HepG2 (cell line): ENCODE results near the gene ADGRG1. TPM values are rescaled to one million over a fixed set of nuclear protein-coding genes. Genes with fewer than 3 reads are reported as not detected.

Experiments used
- ATF7 ChIP-seq, 2 experiments: fragments of 450-650 bp in 1 of 2; sonication (generic) in 1 of 2; formaldehyde crosslinking in 1 of 2; IDR thresholded peaks; 2 replicates each; pipeline versions ENCODE4 v1.4.0 to v1.6.1; 2016 to 2020; ENCODE audit warnings: antibody characterized with exemption in 1 of 2, mild to moderate bottlenecking in 1 of 2, missing genetic modification reagents in 1 of 2
- BHLHE40 ChIP-seq: IDR thresholded peaks from 2 replicates; pipeline ENCODE4 v1.6.1; 2011; ENCODE audit warnings: low read length, improper control_type of control experiment
- BORCS8-MEF2B ChIP-seq: sonication (generic); formaldehyde crosslinking; IDR thresholded peaks from 2 replicates; pipeline ENCODE4 v1.8.0; 2022; ENCODE audit warnings: mild to moderate bottlenecking, missing genetic modification reagents
- CENPX ChIP-seq: sonication (generic); formaldehyde crosslinking; IDR thresholded peaks from 2 replicates; pipeline ENCODE4 v1.9.0; 2021; ENCODE audit warnings: mild to moderate bottlenecking, missing genetic modification reagents, moderate library complexity
- ESRRA ChIP-seq: sonication (generic); formaldehyde crosslinking; IDR thresholded peaks from 2 replicates; pipeline ENCODE4 v1.5.1; 2020; ENCODE audit warnings: mild to moderate bottlenecking, low read depth, missing genetic modification reagents
- FOXM1 ChIP-seq: sonication (generic); formaldehyde crosslinking; IDR thresholded peaks from 2 replicates; pipeline ENCODE4 v1.5.0; 2020; ENCODE audit warnings: missing genetic modification reagents
- KLF16 ChIP-seq, 2 experiments: sonication (generic) in 1 of 2; formaldehyde crosslinking in 1 of 2; IDR thresholded peaks; 2 replicates each; pipeline versions ENCODE4 v1.6.1 to v1.8.0; 2016 to 2023; ENCODE audit warnings: missing genetic modification reagents in 2 of 2, missing compliant biosample characterization in 1 of 2
- MEF2D ChIP-seq: sonication (generic); formaldehyde crosslinking; IDR thresholded peaks from 2 replicates; pipeline ENCODE4 v1.5.1; 2020; ENCODE audit warnings: mild to moderate bottlenecking, missing genetic modification reagents
- PCBP1 ChIP-seq: fragments of 200-400 bp; formaldehyde crosslinking; IDR thresholded peaks from 2 replicates; pipeline ENCODE4 v1.6.1; 2017; ENCODE audit warnings: mild to moderate bottlenecking, low read depth, low read length, borderline replicate concordance
- PITX1 ChIP-seq: sonication (generic); formaldehyde crosslinking; IDR thresholded peaks from 2 replicates; pipeline ENCODE4 v1.5.1; 2020; ENCODE audit warnings: mild to moderate bottlenecking, missing genetic modification reagents
- RFX5 ChIP-seq: IDR thresholded peaks from 2 replicates; pipeline ENCODE4 v1.6.1; 2011; ENCODE audit warnings: low read depth, low read length, improper control_type of control experiment
- SIX4 ChIP-seq: sonication (generic); formaldehyde crosslinking; IDR thresholded peaks from 2 replicates; pipeline ENCODE4 v1.4.0; 2020; ENCODE audit warnings: missing genetic modification reagents
- SOX5 ChIP-seq: IDR thresholded peaks from 2 replicates; pipeline ENCODE4 v1.6.1; 2016; ENCODE audit warnings: borderline replicate concordance
- U2AF1 ChIP-seq: fragments of 200-400 bp; formaldehyde crosslinking; optimal IDR thresholded peaks from 2 replicates; pipeline ENCODE3; 2017; ENCODE audit warnings: mild to moderate bottlenecking, low read depth, low read length
- ZKSCAN8 ChIP-seq: IDR thresholded peaks from 2 replicates; pipeline ENCODE4 v1.6.1; 2016; ENCODE audit warnings: borderline replicate concordance, missing genetic modification reagents, missing compliant biosample characterization
- ZMYM3 ChIP-seq: sonication (generic); formaldehyde crosslinking; IDR thresholded peaks from 2 replicates; pipeline ENCODE4 v1.5.1; 2020; ENCODE audit warnings: mild to moderate bottlenecking, missing genetic modification reagents
- ZNF253 ChIP-seq: sonication (generic); formaldehyde crosslinking; IDR thresholded peaks from 2 replicates; pipeline ENCODE4 v1.8.0; 2022; ENCODE audit warnings: mild to moderate bottlenecking, missing genetic modification reagents, borderline replicate concordance
- ZNF326 ChIP-seq: sonication (generic); formaldehyde crosslinking; IDR thresholded peaks from 2 replicates; pipeline ENCODE4 v1.4.0; 2020; ENCODE audit warnings: missing genetic modification reagents, borderline replicate concordance
- ZNF432 ChIP-seq: sonication (generic); formaldehyde crosslinking; IDR thresholded peaks from 2 replicates; pipeline ENCODE4 v1.5.0; 2020; ENCODE audit warnings: missing genetic modification reagents, mild to moderate bottlenecking, borderline replicate concordance
- ZNF570 ChIP-seq: sonication (generic); formaldehyde crosslinking; IDR thresholded peaks from 2 replicates; pipeline ENCODE4 v1.4.0; 2020; ENCODE audit warnings: mild to moderate bottlenecking, missing genetic modification reagents, borderline replicate concordance
- ZNF775 ChIP-seq: sonication (generic); formaldehyde crosslinking; IDR thresholded peaks from 2 replicates; pipeline ENCODE4 v1.4.0; 2020; ENCODE audit warnings: missing genetic modification reagents, mild to moderate bottlenecking, moderate library complexity, borderline replicate concordance
- ZSCAN9 ChIP-seq: IDR thresholded peaks from 2 replicates; pipeline ENCODE4 v1.6.1; 2016; ENCODE audit warnings: borderline replicate concordance
- polyA plus RNA-seq, 8 experiments: library from polyadenylated mRNA; depleted of rRNA in 3 of 8; stranded (reverse) in 7 of 8; unstranded in 1 of 8; fragments of >200 nt; fragmentation: Illumina TruSeq in 4 of 8; extraction: Trizol in 4 of 8; gene quantifications; 2 replicates each; pipeline versions ENCODE4 v1.2.1 to v1.2.3, GENCODE V29; 2011 to 2016; ENCODE audit warnings: low read depth in 4 of 8, missing spikeins in 1 of 8, mixed read lengths in 1 of 8; ENCODE audit not compliant: insufficient read depth in 1 of 8
- total RNA-seq, 5 experiments: library from RNA; depleted of rRNA; stranded (reverse); fragments of >200 nt; fragmentation: Illumina TruSeq; extraction: Trizol; gene quantifications; 2 replicates each; pipeline ENCODE4 v1.2.3, GENCODE V29; 2016; ENCODE audit warnings: low read depth in 1 of 5
- TF ChIP-seq, protein P1 (sequence below): sonication (generic); formaldehyde crosslinking; IDR thresholded peaks from 2 replicates; pipeline ENCODE4 v1.5.0; 2020; ENCODE audit warnings: missing genetic modification reagents
- TF ChIP-seq, protein P2 (sequence below): sonication (generic); formaldehyde crosslinking; IDR thresholded peaks from 2 replicates; pipeline ENCODE4 v1.9.0; 2021; ENCODE audit warnings: missing genetic modification reagents, borderline replicate concordance
- TF ChIP-seq, protein P3 (sequence below): sonication (generic); formaldehyde crosslinking; IDR thresholded peaks from 2 replicates; pipeline ENCODE4 v1.8.1; 2023; ENCODE audit warnings: mild to moderate bottlenecking, missing genetic modification reagents

The ADGRG1 gene
- total and polyA plus RNA-seq, 2 of the 13 experiments (the other 11 are each of a cell fraction or from before 2014, with no cell fraction given) = 2.7 to 5.9 TPM

DNA sequence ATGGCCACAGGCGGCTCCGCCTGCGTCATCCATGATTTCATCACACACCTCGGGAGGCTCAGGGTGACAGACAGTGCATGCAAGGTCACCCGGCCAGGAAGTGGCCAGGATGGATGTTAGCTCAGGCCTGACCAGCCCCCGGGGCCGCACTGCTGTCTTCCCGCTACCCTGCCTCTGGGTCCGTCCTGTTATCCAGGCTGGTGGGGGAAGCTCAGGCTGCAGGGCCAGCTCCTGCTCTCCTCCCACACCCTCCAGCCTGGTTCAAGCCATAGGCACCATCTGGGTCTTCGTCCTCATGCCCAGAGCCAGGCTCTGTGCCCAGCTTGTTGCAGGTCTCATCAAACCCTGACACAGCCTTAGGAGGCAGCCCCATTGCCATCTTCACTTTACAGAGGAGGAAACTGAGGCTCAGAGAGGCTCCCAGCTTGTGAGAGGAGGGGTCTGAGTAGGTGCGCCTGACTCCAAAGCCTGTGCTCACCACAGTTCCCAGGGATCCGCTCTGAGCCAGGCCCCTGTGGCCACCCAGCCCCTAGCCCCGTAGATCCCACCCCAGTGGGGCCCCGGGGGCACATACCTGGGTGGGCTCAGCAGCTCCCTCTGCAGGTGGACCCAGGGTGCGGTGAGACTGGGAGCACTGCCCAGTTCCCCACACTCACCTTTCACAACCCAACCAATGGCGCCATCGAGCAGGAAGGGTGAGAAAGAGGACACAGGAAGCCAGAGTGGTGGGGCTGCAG lies 39.3 kb downstream of the ADGRG1 start (continued):
- TF ChIP-seq BHLHE40 (peak; percentile 38; the same call in 1 of the 2 replicates), ZNF253 (CRISPR knock-in tag) (no peak), PITX1 (CRISPR knock-in tag) (0 out of 2 replicates have a peak, but pooled peaks have one; percentile 77), ZNF326 (CRISPR knock-in tag) (no peak), ESRRA (CRISPR knock-in tag) (peak; percentile 97), PCBP1 (no peak), ZNF775 (CRISPR knock-in tag) (0 out of 2 replicates have a peak, but pooled peaks have one; percentile 62), SOX5 (peak; percentile 76; the same call in 1 of the 2 replicates), U2AF1 (no peak), RFX5 (0 out of 2 replicates have a peak, but pooled peaks have one; percentile 27), SIX4 (CRISPR knock-in tag) (no peak), ZNF432 (CRISPR knock-in tag) (no peak), ZNF570 (CRISPR knock-in tag) (no peak), MEF2D (CRISPR knock-in tag) (peak; percentile 81), CENPX (CRISPR knock-in tag) (no peak), ZKSCAN8 (CRISPR knock-in tag) (0 out of 2 replicates have a peak, but pooled peaks have one; percentile 20), KLF16 (CRISPR knock-in tag; IDR thresholded peaks at IDR 0.05) (peak in 1 of 2 experiments; percentile 56; a peak in 2 of 4 replicates), ZMYM3 (CRISPR knock-in tag) (peak; percentile 63; the same call in 1 of the 2 replicates), ATF7 (IDR thresholded peaks at IDR 0.05) (peak; percentile 95), ATF7 (CRISPR knock-in tag; IDR thresholded peaks at IDR 0.05) (peak; percentile 98), BORCS8-MEF2B (peak; percentile 55; the same call in 1 of the 2 replicates), ZSCAN9 (CRISPR knock-in tag) (no peak), FOXM1 (CRISPR knock-in tag) (no peak)
- TF ChIP-seq, protein P1, sequence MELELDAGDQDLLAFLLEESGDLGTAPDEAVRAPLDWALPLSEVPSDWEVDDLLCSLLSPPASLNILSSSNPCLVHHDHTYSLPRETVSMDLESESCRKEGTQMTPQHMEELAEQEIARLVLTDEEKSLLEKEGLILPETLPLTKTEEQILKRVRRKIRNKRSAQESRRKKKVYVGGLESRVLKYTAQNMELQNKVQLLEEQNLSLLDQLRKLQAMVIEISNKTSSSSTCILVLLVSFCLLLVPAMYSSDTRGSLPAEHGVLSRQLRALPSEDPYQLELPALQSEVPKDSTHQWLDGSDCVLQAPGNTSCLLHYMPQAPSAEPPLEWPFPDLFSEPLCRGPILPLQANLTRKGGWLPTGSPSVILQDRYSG (CRISPR knock-in tag) = no peak
- TF ChIP-seq, protein P2, sequence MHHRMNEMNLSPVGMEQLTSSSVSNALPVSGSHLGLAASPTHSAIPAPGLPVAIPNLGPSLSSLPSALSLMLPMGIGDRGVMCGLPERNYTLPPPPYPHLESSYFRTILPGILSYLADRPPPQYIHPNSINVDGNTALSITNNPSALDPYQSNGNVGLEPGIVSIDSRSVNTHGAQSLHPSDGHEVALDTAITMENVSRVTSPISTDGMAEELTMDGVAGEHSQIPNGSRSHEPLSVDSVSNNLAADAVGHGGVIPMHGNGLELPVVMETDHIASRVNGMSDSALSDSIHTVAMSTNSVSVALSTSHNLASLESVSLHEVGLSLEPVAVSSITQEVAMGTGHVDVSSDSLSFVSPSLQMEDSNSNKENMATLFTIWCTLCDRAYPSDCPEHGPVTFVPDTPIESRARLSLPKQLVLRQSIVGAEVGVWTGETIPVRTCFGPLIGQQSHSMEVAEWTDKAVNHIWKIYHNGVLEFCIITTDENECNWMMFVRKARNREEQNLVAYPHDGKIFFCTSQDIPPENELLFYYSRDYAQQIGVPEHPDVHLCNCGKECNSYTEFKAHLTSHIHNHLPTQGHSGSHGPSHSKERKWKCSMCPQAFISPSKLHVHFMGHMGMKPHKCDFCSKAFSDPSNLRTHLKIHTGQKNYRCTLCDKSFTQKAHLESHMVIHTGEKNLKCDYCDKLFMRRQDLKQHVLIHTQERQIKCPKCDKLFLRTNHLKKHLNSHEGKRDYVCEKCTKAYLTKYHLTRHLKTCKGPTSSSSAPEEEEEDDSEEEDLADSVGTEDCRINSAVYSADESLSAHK (CRISPR knock-in tag) = no peak
- TF ChIP-seq, protein P3, sequence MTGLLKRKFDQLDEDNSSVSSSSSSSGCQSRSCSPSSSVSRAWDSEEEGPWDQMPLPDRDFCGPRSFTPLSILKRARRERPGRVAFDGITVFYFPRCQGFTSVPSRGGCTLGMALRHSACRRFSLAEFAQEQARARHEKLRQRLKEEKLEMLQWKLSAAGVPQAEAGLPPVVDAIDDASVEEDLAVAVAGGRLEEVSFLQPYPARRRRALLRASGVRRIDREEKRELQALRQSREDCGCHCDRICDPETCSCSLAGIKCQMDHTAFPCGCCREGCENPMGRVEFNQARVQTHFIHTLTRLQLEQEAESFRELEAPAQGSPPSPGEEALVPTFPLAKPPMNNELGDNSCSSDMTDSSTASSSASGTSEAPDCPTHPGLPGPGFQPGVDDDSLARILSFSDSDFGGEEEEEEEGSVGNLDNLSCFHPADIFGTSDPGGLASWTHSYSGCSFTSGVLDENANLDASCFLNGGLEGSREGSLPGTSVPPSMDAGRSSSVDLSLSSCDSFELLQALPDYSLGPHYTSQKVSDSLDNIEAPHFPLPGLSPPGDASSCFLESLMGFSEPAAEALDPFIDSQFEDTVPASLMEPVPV (CRISPR knock-in tag) = peak; percentile 43; the same call in 1 of the 2 replicates
